Activated gamma-delta T cell treated with anti-CD3 and anti-CD28 coated beads, Interleukin-2, amount 50 U/mL, for 16 hours (primary cell): ENCODE measurements around the gene TBC1D7.

Experiments
- DNase-seq: peaks from one replicate; pipeline ENCODE4 v3.0.0-alpha.2; 2020; ENCODE audit warnings: low read depth

The TBC1D7 gene

GRCh38 chr6:13272131-13273046 is 55.9 kb downstream of the TBC1D7 start:
- DNase-seq, result no peak

DNA sequence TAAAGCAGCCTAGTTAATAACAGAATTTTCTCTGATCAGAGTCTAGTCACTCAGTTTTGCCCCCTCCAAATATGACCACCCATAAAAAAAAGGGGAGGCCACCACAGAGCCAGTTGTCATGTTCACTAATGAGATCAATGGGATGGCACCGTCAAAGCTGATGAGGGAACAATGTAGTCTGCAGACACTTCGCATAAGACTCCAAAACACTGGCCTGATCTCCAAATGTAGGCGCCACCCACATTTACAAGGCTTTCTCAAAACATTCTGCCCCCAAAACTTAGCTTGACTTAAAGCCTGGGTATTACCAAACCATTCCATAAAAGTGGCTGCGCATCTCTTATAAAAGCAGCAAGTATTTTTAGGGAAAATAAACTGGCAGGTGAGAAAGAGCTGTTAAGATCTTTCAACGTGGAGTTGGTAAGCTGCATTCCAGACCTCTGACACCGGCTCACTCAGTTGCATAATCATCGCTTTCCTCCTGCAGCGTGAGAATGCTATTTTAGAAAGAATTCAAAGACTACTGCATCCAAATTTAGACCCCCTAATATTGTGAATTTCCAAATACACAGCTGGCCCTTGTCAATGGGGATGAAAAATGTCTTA is 59.3 kb downstream of the TBC1D7 start:
- DNase-seq, result no peak

- no peak for DNase-seq
These were observed 61.1 kb downstream of the TBC1D7 start for GRCh38 chr6:13267142-13267651.

DNA sequence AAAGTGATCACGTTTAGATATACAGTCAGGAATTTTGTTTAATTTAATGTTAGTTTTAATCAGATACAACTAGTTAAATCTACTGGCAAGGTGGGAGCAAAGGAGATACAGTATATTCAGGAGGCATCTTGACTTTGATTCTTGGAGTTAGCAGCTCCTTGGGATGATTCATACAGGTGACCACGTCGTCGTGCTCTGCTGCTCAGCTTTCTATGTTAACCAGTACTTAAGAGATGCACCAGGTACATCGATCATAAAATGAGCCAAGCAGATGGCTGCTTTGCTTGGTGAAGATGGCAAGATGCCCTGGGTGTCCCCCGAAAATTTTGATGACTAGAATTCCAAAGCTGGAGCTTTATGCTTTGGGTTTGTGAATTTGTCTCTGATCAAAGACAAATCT is 64.7 kb downstream of the TBC1D7 start:
- no peak for DNase-seq

- DNase-seq, result no peak
These were observed 65.8 kb downstream of the TBC1D7 start for GRCh38 chr6:13262302-13263230.

DNA sequence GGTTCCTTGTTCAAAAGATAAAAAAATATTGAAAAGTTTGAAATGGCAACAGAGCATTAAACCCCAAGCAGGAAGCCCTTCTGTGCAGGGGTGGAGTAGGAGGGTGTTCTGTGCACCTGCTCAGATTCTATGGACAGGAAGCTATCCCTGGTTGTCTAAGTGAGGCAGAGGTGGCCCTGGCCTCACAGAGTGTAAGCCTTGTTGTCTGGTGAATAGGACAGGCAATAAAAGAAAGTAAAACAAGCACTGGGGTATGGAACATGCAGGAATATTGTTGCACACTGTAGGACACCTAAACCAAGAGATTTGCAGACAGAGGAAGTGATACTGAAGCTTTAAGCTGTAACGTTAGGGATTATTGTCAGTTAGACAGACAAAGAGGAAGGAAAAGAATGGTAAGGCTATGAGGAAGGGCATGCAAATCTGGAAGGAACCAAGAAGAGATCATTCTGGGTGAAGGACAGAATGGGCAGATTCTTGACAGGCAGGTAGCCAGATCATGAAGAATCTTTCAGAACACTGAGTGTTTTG is 66.8 kb downstream of the TBC1D7 start:
- DNase-seq, result no peak

DNA sequence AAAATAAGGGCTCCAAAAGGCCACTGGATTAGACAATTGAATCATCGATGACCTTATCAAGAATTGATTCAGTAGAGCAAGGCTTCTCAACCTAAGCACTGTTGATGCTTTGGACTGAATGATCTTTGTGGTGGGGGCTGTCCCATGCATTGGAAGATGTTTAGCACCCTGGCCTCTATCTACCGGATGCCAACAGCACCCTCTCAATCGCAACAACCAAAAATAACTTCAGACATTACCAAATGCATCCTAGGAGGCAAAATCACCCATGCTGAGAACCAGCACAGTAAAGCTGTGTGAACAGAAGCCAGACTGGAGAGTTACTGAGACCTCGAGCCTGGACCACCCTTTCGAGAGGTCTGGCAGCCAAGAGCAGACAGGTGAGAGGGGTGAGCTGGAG is 67.5 kb downstream of the TBC1D7 start:
- DNase-seq, result no peak

GRCh38 chr6:13260101-13260598 is 68.2 kb downstream of the TBC1D7 start:
- no peak for DNase-seq

DNA sequence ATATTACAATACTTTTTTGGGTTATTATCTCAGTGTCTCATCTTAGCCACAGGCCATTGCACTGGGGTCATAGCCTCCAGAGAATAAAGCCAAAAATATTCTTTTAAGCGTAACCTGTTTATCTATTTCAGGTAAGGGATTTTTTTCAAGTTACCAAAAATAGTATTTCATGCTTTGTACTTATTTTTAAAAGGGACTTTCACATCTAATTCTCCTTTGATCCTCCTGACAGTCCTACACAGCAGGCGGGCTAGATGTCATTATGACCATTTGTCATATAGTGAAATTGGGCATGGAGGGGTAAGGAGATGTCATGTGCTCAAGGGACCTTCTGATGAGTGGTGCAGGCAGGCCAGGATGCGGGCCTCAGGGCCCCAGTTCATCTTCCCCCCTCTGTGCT is 68.9 kb downstream of the TBC1D7 start:
- no peak for DNase-seq

DNA sequence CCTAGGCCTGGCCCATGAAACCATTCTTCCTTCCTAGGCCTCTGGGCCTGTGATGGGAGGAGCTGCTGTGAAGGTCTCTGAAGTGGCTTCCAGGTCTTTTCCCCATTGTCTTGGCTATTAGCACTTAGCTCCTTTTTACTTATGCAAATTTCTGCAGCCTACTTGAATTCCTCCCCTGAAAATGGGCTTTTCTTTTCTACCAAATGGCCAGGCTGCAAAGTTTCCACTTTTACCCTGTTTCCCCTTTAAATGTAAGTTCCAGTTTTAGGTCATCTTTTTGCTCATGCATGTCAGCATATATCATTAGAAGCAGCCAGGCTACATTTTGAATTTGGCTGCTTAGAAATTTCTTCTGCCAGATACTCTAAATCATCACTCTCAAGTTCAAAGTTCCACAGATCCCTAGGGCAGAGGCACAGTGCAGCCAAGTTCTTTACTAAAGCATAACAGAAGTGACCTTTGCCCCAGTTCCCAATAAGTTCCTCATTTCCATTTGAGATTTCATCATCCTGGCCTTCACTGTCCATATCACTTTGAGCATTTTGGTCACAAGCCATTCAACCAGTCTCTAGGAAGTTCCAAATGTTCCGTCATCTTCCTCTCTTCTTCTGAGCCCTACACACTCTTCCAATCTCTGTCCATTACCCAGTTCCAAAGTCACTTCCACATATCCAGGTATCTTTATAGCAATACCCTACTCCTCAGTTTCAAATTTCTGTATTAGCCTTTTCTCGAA is 71.9 kb downstream of the TBC1D7 start:
- DNase-seq, result no peak
